ENCODE results near the gene PIGU. TPM values are rescaled to one million over a fixed set of nuclear protein-coding genes. Genes with fewer than 3 reads are reported as not detected.

The PIGU gene
- total RNA-seq, 1 experiment from 2014 or later, result 32.8 TPM

DNA sequence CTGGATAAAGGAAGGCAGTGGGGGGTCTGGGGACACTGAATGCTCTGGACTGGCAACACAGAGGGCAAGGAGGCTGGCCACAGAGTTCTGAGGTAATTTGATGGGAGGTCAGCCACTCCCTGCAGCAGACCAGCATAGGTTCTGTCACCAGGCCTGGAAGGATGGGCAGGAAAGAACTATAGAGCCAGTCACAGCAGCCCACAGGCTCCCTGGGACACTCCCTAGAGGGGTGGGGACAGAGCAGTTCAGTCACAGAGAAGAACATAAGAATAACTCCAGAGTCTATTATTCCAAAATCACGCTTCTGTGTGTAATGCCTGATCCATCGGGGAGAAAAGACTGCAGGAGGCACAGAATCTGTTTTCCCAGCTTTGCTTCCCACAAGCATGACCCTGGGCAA is 141.0 kb downstream of the PIGU start:
- no peak overlapping the region for H3K4ac ChIP-seq (ENCODE audit: low read depth, low read length)
- H3K27me3 ChIP-seq (ENCODE audit: insufficient read depth, low read length), result no peaks in the 10 kb centered on the region
- DNase-seq, result no peak
- no peaks in the 10 kb centered on the region for H3K9me3 Mint-ChIP-seq
- H2BK20ac ChIP-seq (ENCODE audit: low read depth, low read length, poor library complexity, severe bottlenecking), result no peak overlapping the region
- no peak overlapping the region for H4K91ac ChIP-seq (ENCODE audit: insufficient read length, low read depth, low read length)
- H4K5ac ChIP-seq (ENCODE audit: insufficient read length, low read depth, low read length), result no peak overlapping the region
- no peak overlapping the region for H2AK5ac ChIP-seq (ENCODE audit: insufficient read length, low read length)
- H3K79me1 ChIP-seq (ENCODE audit: insufficient read depth, low read depth, low read length, poor library complexity, severe bottlenecking), result no peaks in the 10 kb centered on the region
- H2BK12ac ChIP-seq (ENCODE audit: insufficient read length, low read depth, low read length), result no peak overlapping the region
- no peak overlapping the region for H2BK120ac ChIP-seq (ENCODE audit: low read depth, low read length, poor library complexity, severe bottlenecking)
- no peak overlapping the region for H3K4me2 ChIP-seq (ENCODE audit: insufficient read depth, insufficient read length, low read length)
- H3K14ac ChIP-seq (ENCODE audit: insufficient read depth, low read length), result no peak overlapping the region
- no peak overlapping the region for H3K56ac ChIP-seq (ENCODE audit: insufficient read length, low read depth, low read length)
- H3K23ac ChIP-seq (ENCODE audit: insufficient read length, low read depth, low read length), result no peak overlapping the region
- H2BK15ac ChIP-seq (ENCODE audit: low read depth, low read length), result no peak overlapping the region
- no peak overlapping the region for H3K18ac ChIP-seq (ENCODE audit: insufficient read length, low read depth, low read length)
- no peaks in the 10 kb centered on the region for H3K4me1 Mint-ChIP-seq
- WGBS (ENCODE audit: extremely low coverage, insufficient read length, low lambda C conversion rate), result no CpG with 5 or more reads among the region's 2 CpGs
- no peaks in the 10 kb centered on the region for H3K79me2 ChIP-seq (ENCODE audit: insufficient read depth, low read length)
- no peaks in the 10 kb centered on the region for H4K20me1 ChIP-seq (ENCODE audit: control insufficient read depth, insufficient read depth, insufficient read length)
- H4K8ac ChIP-seq (replicated peaks; ENCODE audit: insufficient read length, low read depth, low read length), result no peak overlapping the region
- H3T11ph ChIP-seq (ENCODE audit: low read length), result no peak overlapping the region
- no peak overlapping the region for H3K9ac ChIP-seq (ENCODE audit: extremely low read depth, insufficient read length, low read length)
- no peak overlapping the region for H2BK5ac ChIP-seq (ENCODE audit: insufficient read length, low read length)
- peaks cover 37 to 78% (median 48%) of the 10 kb centered on the region in 3 experiments; a peak in 6 of 7 replicates for H3K36me3 Mint-ChIP-seq (ENCODE audit: insufficient read depth in 1 of 3, low read depth in 3 of 3)
- H3K4me1 ChIP-seq (ENCODE audit: insufficient read depth, low read length), result no peaks in the 10 kb centered on the region
- no peak overlapping the region for H3K27ac ChIP-seq (ENCODE audit: insufficient read length, low read depth, low read length)
- no peak overlapping the region for H3K4me3 Mint-ChIP-seq
- TF ChIP-seq, protein P1, sequence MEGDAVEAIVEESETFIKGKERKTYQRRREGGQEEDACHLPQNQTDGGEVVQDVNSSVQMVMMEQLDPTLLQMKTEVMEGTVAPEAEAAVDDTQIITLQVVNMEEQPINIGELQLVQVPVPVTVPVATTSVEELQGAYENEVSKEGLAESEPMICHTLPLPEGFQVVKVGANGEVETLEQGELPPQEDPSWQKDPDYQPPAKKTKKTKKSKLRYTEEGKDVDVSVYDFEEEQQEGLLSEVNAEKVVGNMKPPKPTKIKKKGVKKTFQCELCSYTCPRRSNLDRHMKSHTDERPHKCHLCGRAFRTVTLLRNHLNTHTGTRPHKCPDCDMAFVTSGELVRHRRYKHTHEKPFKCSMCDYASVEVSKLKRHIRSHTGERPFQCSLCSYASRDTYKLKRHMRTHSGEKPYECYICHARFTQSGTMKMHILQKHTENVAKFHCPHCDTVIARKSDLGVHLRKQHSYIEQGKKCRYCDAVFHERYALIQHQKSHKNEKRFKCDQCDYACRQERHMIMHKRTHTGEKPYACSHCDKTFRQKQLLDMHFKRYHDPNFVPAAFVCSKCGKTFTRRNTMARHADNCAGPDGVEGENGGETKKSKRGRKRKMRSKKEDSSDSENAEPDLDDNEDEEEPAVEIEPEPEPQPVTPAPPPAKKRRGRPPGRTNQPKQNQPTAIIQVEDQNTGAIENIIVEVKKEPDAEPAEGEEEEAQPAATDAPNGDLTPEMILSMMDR (conservative IDR thresholded peaks at IDR 0.05), result no peak
- H3K23me2 ChIP-seq (ENCODE audit: insufficient read length, low read depth, low read length, poor library complexity, severe bottlenecking), result no peaks in the 10 kb centered on the region
- no peak overlapping the region for H2AFZ ChIP-seq (ENCODE audit: low read length)
- H3K27ac Mint-ChIP-seq, result no peak overlapping the region
- H3K27me3 Mint-ChIP-seq (ENCODE audit: low read depth), result no peaks in the 10 kb centered on the region
- H3K9me3 ChIP-seq (ENCODE audit: control insufficient read depth, low read depth, low read length), result no peaks in the 10 kb centered on the region
